ENCODE results near the gene JMY. TPM values are rescaled to one million over a fixed set of nuclear protein-coding genes. Genes with fewer than 3 reads are reported as not detected.

The JMY gene
- 46.0 TPM for total RNA-seq

DNA sequence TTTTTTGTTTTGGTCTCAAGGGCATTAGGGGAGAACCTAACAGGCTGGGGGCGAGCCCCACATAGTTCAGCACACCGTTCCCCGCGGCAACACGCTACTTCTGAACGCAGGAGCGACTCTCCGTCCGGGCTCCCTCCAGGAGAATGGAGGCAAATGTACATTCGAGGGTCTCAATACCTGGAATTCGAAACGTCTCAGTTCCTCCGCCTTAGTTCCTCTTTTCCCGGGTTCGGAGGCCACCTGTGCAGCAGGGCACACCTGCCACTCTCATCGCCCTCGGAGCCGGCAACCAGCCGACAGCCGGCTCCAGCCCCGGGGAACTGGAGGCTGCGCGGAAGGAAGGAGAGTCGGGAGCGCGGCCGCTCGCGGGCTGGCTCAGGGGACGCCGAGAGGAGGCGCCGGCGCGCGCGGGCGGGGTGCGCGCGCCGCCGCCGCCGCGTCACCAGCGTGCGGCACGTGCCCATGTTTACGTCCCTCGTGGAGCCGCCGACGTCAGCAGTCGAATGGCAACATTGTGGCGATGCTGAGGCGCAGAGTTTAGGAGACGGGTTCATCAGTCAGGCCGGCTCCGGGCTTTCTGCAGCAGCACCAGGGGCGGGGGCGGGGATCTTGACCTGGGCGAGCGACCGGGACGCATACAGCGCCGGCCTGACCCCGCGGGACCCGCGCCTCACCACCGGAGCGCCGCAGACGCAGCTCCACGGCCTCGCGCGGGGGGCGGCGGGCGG lies at the start of gene JMY:
Gene JMY (plus strand): TSS at position 498 of the 728 bp plus-strand sequence. CDS start 520 bp downstream, outside the sequence.

Small RNAs within 50 kb of the gene (small RNA-seq; reads per million reads assigned to genes)
- gene AC016559.1 (ENCODE audit: low replicate concordance), result not detected
- 0.09 reads per million for gene RF00425 (ENCODE audit: low replicate concordance)

Other genes starting within 250 kb of the JMY start
- gene DMGDH, start 166.5 kb upstream of the JMY start, total RNA-seq, result 3.1 TPM
- not detected for gene BHMT2, start 166.4 kb upstream of the JMY start, total RNA-seq
- not detected for gene BHMT, start 124.3 kb upstream of the JMY start, total RNA-seq

All from parietal lobe (tissue), 2 donors.